CD4-positive, CD25-positive, alpha-beta regulatory T cell (primary cell): ENCODE results near the gene ZSWIM1. TPM values are rescaled to one million over a fixed set of nuclear protein-coding genes. Genes with fewer than 3 reads are reported as not detected.

Experiments
- ATAC-seq, 2 donors: fragments of 150-1000 bp; cut with Tn5 transposase; one replicate each; pipeline ENCODE4 v1.10.0; 2021; ENCODE audit warnings: low read depth in 2 of 2, moderate number of reproducible peaks in 2 of 2, moderate library complexity in 1 of 2
- DNase-seq, 3 donors: peaks; one replicate each; pipeline versions ENCODE4 v3.0.0 to v3.0.0-alpha.2; 2012 to 2022; ENCODE audit warnings: mixed read lengths in 1 of 3
- H3K27ac ChIP-seq: one replicate; pipeline ENCODE4 v1.7.0; 2013; ENCODE audit warnings: mild to moderate bottlenecking, low read length; ENCODE audit not compliant: insufficient read depth, poor library complexity, severe bottlenecking
- H3K27me3 ChIP-seq: one replicate; pipeline ENCODE4 v1.7.0; 2013; ENCODE audit warnings: low read length; ENCODE audit not compliant: control insufficient read depth, insufficient read depth
- H3K36me3 ChIP-seq: one replicate; pipeline ENCODE4 v1.7.0; 2013; ENCODE audit warnings: mild to moderate bottlenecking, low read length, moderate library complexity; ENCODE audit not compliant: control insufficient read depth, insufficient read depth
- H3K4me1 ChIP-seq: 2 replicates; pipeline ENCODE4 v1.7.0; 2013; ENCODE audit warnings: mild to moderate bottlenecking, low read length; ENCODE audit not compliant: insufficient read depth, control insufficient read depth, poor library complexity, severe bottlenecking
- H3K4me3 ChIP-seq: one replicate; pipeline ENCODE4 v1.7.0; 2013; ENCODE audit warnings: low read depth, mild to moderate bottlenecking, low read length, moderate library complexity
- H3K9me3 ChIP-seq, 2 experiments: 1 replicate in 1 of 2; 2 replicates in 1 of 2; pipeline ENCODE4 v1.7.0; 2013; ENCODE audit warnings: low read length in 2 of 2, mild to moderate bottlenecking in 1 of 2, moderate library complexity in 1 of 2; ENCODE audit not compliant: control insufficient read depth in 2 of 2
- H3K27ac Mint-ChIP-seq, 3 donors: one replicate each; pipeline ENCODE4 v1.8.0; 2020 to 2022; ENCODE audit warnings: mild to moderate bottlenecking in 3 of 3, mixed read lengths in 3 of 3, moderate library complexity in 2 of 3
- H3K27me3 Mint-ChIP-seq: one replicate; pipeline ENCODE4 v1.8.0; 2022; ENCODE audit warnings: mild to moderate bottlenecking, mixed read lengths
- H3K36me3 Mint-ChIP-seq: one replicate; pipeline ENCODE4 v1.8.0; 2020; ENCODE audit warnings: mixed read lengths
- H3K4me1 Mint-ChIP-seq, 4 donors: one replicate each; pipeline ENCODE4 v1.8.0; 2020 to 2022; ENCODE audit warnings: mixed read lengths in 4 of 4, mild to moderate bottlenecking in 1 of 4
- H3K4me3 Mint-ChIP-seq, 4 donors: one replicate each; pipeline ENCODE4 v1.8.0; 2020 to 2022; ENCODE audit warnings: mild to moderate bottlenecking in 4 of 4, mixed read lengths in 4 of 4, moderate library complexity in 3 of 4
- H3K9me3 Mint-ChIP-seq, 7 donors: one replicate each; pipeline ENCODE4 v1.8.0; 2020 to 2022; ENCODE audit warnings: mixed read lengths in 7 of 7, mild to moderate bottlenecking in 3 of 7, moderate library complexity in 2 of 7
- polyA plus RNA-seq, 4 donors: library from polyadenylated mRNA; unstranded; fragments of 300-500 nt; fragmentation: Illumina TruSeq; gene quantifications; one replicate each; pipeline ENCODE4 v1.2.3, GENCODE V29; 2021
- total RNA-seq: library from RNA; stranded (reverse); gene quantifications from one replicate; pipeline ENCODE4 v1.2.3, GENCODE V29; 2022

The ZSWIM1 gene
- total and polyA plus RNA-seq, 5 donors from 2014 or later = 1.3 to 7.7 (median 3.9) TPM

DNA sequence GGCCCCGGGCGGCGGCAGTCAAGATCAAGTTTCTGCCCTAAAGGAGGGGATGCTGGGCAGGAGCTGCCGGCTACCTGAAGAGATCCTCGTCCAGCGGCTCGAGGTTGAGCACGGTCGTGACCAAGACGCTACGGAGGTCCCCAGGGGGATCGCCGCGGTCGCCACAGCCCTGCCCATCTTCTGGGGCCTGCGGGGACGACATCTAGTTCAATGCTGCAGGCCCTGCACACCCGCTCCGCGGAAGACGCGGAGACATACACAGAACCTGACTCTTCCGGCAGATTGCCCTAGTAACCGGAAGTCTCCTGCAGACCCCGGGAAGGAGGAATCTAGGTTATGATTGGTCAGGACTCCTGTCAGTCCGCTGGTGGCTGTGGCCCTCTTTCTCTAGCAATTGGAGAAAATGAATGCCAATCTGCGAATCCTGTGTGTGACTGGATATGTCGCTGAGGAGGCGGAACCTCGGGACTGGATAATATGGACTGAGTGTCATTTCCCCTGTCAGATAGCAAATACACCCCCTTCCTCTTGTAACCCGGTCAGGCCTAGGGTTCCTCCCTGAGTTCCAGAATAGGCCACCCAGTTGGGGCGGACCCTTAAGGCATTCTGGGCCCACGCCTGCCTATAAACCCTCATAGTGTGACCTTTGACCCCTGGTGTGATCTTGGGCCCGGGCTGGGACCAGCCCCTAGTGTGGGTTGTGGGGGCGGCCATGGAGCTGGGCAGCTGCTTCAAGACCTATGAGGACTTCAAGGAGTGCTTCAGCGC, 23.7 kb upstream of the ZSWIM1 start, which contains the start of the genes ACOT8 and ZSWIM3:
Gene ACOT8 (minus strand): TSS at position 279 of the 768 bp plus-strand sequence. CDS start 77 bp downstream, at position 202.
Gene ZSWIM3 (plus strand): TSS at position 501 of the 768 bp plus-strand sequence. CDS start 212 bp downstream, at position 713.
- Histone ChIP-seq H3K4me1 (peaks cover 39% of the 10 kb centered on the region), H3K36me3 (peaks cover 11% of the 10 kb centered on the region), H3K9me3 (no peaks in the 10 kb centered on the region), H3K27me3 (no peaks in the 10 kb centered on the region), H3K27ac (peak within 1 kb of the TSS; percentile 91), H3K4me3 (peak within 1 kb of the TSS; percentile 83)
- Mint-ChIP-seq H3K27ac (peak within 1 kb of the TSS; percentile 97 to 98 (median 98)), H3K36me3 (peaks cover 5% of the 10 kb centered on the region), H3K9me3 (peaks cover 0 to 2% (median 0%) of the 10 kb centered on the region in 7 donors), H3K4me3 (peak within 1 kb of the TSS; percentile 88 to 99 (median 96)), H3K4me1 (peaks cover 15 to 69% (median 37%) of the 10 kb centered on the region in 4 donors), H3K27me3 (no peaks in the 10 kb centered on the region)
- DNase-seq = peak; percentile 92 to 100 (median 99)
- peak; percentile 98 to 99 for ATAC-seq

GRCh38 chr20:45857882-45858216, 23.2 kb upstream of the ZSWIM1 start:
- no peaks in the 10 kb centered on the region for H3K27me3 Mint-ChIP-seq
- Histone ChIP-seq H3K27ac (peak overlapping the region; percentile 91), H3K27me3 (no peaks in the 10 kb centered on the region), H3K36me3 (peaks cover 11% of the 10 kb centered on the region), H3K4me3 (peak overlapping the region; percentile 83), H3K4me1 (peaks cover 39% of the 10 kb centered on the region), H3K9me3 (no peaks in the 10 kb centered on the region)
- peak in 1 of 2 donors; percentile 2 for ATAC-seq
- DNase-seq = peak in 1 of 3 donors; percentile 76
- peaks cover 0 to 2% (median 0%) of the 10 kb centered on the region in 7 donors for H3K9me3 Mint-ChIP-seq
- peak overlapping the region; percentile 97 to 98 (median 98) for H3K27ac Mint-ChIP-seq
- peaks cover 4% of the 10 kb centered on the region for H3K36me3 Mint-ChIP-seq
- peak overlapping the region; percentile 88 to 99 (median 96) for H3K4me3 Mint-ChIP-seq
- peaks cover 15 to 68% (median 36%) of the 10 kb centered on the region in 4 donors for H3K4me1 Mint-ChIP-seq

GRCh38 chr20:45859916-45860315, 21.1 kb upstream of the ZSWIM1 start:
- ATAC-seq = no peak
- H3K36me3 ChIP-seq = peaks cover 2% of the 10 kb centered on the region
- Mint-ChIP-seq H3K4me3 (peak overlapping the region in 1 of 4 donors; percentile 90), H3K4me1 (peaks cover 15 to 50% (median 33%) of the 10 kb centered on the region in 4 donors), H3K36me3 (peaks cover 4% of the 10 kb centered on the region), H3K27ac (peak overlapping the region in 1 of 3 donors; percentile 5), H3K9me3 (peaks cover 0 to 2% (median 0%) of the 10 kb centered on the region in 7 donors), H3K27me3 (no peaks in the 10 kb centered on the region)
- DNase-seq = no peak
- no peaks in the 10 kb centered on the region for H3K9me3 ChIP-seq
- no peak overlapping the region for H3K27ac ChIP-seq
- H3K4me1 ChIP-seq = peaks cover 30% of the 10 kb centered on the region
- no peak overlapping the region for H3K4me3 ChIP-seq
- no peaks in the 10 kb centered on the region for H3K27me3 ChIP-seq

DNA sequence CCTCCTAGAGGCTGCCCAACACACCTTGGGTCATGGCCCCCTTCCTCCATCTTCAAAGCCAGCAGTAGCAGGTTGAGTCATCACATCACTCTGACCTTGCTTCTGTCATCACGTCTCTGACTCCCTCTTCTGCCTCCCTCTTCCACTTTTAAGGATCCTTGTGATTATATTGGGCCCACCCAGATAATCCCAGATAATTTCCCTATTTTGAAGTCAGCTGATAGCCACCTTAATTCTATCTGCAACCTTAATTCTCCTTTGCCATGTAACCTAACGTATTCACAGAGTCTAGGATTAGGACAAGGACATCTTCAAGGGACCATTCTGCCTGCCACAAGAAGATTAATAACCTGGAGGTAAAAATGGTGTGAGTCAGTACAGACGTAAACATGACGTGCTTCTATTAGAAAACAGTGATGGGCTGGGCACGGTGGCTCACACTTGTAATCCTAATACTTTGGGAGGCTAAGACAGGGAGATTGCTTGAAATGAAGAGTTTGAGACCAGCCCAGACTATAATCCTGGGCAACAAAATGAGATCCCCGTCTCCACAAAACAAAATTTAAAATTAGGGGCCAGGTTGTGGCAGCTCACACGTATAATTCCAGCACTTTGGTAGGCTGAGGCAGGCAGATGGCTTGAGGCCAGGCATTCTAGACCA, 20.3 kb upstream of the ZSWIM1 start:
- no peak overlapping the region for H3K27ac ChIP-seq
- Mint-ChIP-seq H3K4me1 (peaks cover 15 to 45% (median 32%) of the 10 kb centered on the region in 4 donors), H3K27ac (no peak overlapping the region), H3K36me3 (peaks cover 4% of the 10 kb centered on the region), H3K9me3 (peaks cover 0 to 2% (median 0%) of the 10 kb centered on the region in 7 donors), H3K27me3 (no peaks in the 10 kb centered on the region), H3K4me3 (peak overlapping the region; percentile 0 to 90 (median 23))
- no peaks in the 10 kb centered on the region for H3K27me3 ChIP-seq
- no peaks in the 10 kb centered on the region for H3K36me3 ChIP-seq
- ATAC-seq (no peak), DNase-seq (no peak)
- no peak overlapping the region for H3K4me3 ChIP-seq
- no peaks in the 10 kb centered on the region for H3K9me3 ChIP-seq
- H3K4me1 ChIP-seq = peaks cover 22% of the 10 kb centered on the region

GRCh38 chr20:45861221-45862075, 19.6 kb upstream of the ZSWIM1 start:
- Mint-ChIP-seq H3K9me3 (peaks cover 0 to 2% (median 0%) of the 10 kb centered on the region in 7 donors), H3K27ac (no peak overlapping the region), H3K27me3 (no peaks in the 10 kb centered on the region), H3K4me3 (no peak overlapping the region), H3K4me1 (peaks cover 15 to 43% (median 29%) of the 10 kb centered on the region in 4 donors), H3K36me3 (peaks cover 4% of the 10 kb centered on the region)
- no peak overlapping the region for H3K4me3 ChIP-seq
- H3K27ac ChIP-seq = no peak overlapping the region
- H3K4me1 ChIP-seq = peaks cover 15% of the 10 kb centered on the region
- no peak for DNase-seq
- H3K36me3 ChIP-seq = no peaks in the 10 kb centered on the region
- H3K27me3 ChIP-seq = no peaks in the 10 kb centered on the region
- H3K9me3 ChIP-seq = no peaks in the 10 kb centered on the region
- no peak for ATAC-seq

GRCh38 chr20:45863543-45864470, 17.2 kb upstream of the ZSWIM1 start:
- H3K27me3 ChIP-seq = no peaks in the 10 kb centered on the region
- H3K4me1 ChIP-seq = no peaks in the 10 kb centered on the region
- H3K27ac ChIP-seq = no peak overlapping the region
- DNase-seq = no peak
- Mint-ChIP-seq H3K27ac (peak overlapping the region in 1 of 3 donors; percentile 80), H3K4me1 (peaks cover 11 to 29% (median 17%) of the 10 kb centered on the region in 4 donors), H3K4me3 (no peak overlapping the region), H3K9me3 (no peaks in the 10 kb centered on the region), H3K27me3 (no peaks in the 10 kb centered on the region), H3K36me3 (peaks cover 9% of the 10 kb centered on the region)
- no peak overlapping the region for H3K4me3 ChIP-seq
- H3K9me3 ChIP-seq = no peaks in the 10 kb centered on the region
- no peaks in the 10 kb centered on the region for H3K36me3 ChIP-seq
- ATAC-seq = no peak
